ENCODE measurements around the gene SLX9. TPM values are rescaled to one million over a fixed set of nuclear protein-coding genes. Genes with fewer than 3 reads are reported as not detected.
"Not testable (repeated sequence)": the region's sequence is repeated elsewhere in the genome, so short reads cannot be mapped to it uniquely, and the experiment has no call there.

The SLX9 gene
- total RNA-seq, 1 donor from 2014 or later: 27.2 TPM

- ATAC-seq: no peak
Measured at GRCh38 chr21:44902268-44903049, 37.4 kb upstream of the SLX9 start.

GRCh38 chr21:44903050-44903685 is 36.7 kb upstream of the SLX9 start:
- no peak for ATAC-seq

- no peak for ATAC-seq
Measured at GRCh38 chr21:44903689-44904088, 36.1 kb upstream of the SLX9 start.

- ATAC-seq: no peak
Measured at GRCh38 chr21:44904141-44904923, 35.5 kb upstream of the SLX9 start.

GRCh38 chr21:44905016-44905727 is 34.7 kb upstream of the SLX9 start:
- no peak for ATAC-seq

- ATAC-seq: no peak
Measured at GRCh38 chr21:44905728-44906090, 34.1 kb upstream of the SLX9 start.

- no peak for ATAC-seq
Measured at GRCh38 chr21:44907225-44907965, 32.4 kb upstream of the SLX9 start.

GRCh38 chr21:44907966-44908895 is 31.6 kb upstream of the SLX9 start:
- no peak for ATAC-seq

- ATAC-seq: no peak
Measured at GRCh38 chr21:44908908-44909307, 30.9 kb upstream of the SLX9 start.

GRCh38 chr21:44909719-44910118 is 30.1 kb upstream of the SLX9 start:
- no peak for ATAC-seq

- peak; percentile 2 for ATAC-seq
Measured at GRCh38 chr21:44910229-44911067, 29.4 kb upstream of the SLX9 start.

- ATAC-seq: no peak
Measured at GRCh38 chr21:44911068-44911383, 28.8 kb upstream of the SLX9 start.

- ATAC-seq: peak; percentile 73
Measured at GRCh38 chr21:44911384-44912157, 28.3 kb upstream of the SLX9 start.

- ATAC-seq: peak; percentile 56
Measured at GRCh38 chr21:44912158-44912473, 27.7 kb upstream of the SLX9 start.

GRCh38 chr21:44912506-44913412 is 27.1 kb upstream of the SLX9 start:
- ATAC-seq: not testable (repeated sequence)

GRCh38 chr21:44913425-44914175 is 26.2 kb upstream of the SLX9 start:
- ATAC-seq: no peak

- ATAC-seq: no peak
Measured at GRCh38 chr21:44914176-44914874, 25.5 kb upstream of the SLX9 start.

All from esophagus mucosa (tissue), 1 donor.